Hepatocyte (in vitro differentiated cells): ENCODE data around the gene KRTAP17-1.
"Not testable (repeated sequence)": the region's sequence is repeated elsewhere in the genome, so short reads cannot be mapped to it uniquely, and the experiment has no call there.

ENCODE experiments used
- CTCF ChIP-seq: fragments of 200-600 bp; sonication (generic); IDR thresholded peaks from 2 replicates; pipeline ENCODE4 v1.5.1; 2016; ENCODE audit warnings: antibody characterized with exemption, mild to moderate bottlenecking; ENCODE audit not compliant: poor library complexity
- EZH2 ChIP-seq: fragments of 200-600 bp; sonication (generic); IDR thresholded peaks from 2 replicates; pipeline ENCODE4 v1.6.1; 2016; ENCODE audit warnings: antibody characterized with exemption, mild to moderate bottlenecking, borderline replicate concordance

- TF ChIP-seq CTCF, EZH2: not testable (repeated sequence)
Observed at GRCh38 chr17:41350381-41350878, 34.9 kb upstream of the KRTAP17-1 start, which contains the start of gene KRT33A.
